Stomach (tissue), 4 donors: Measurements from ENCODE around the gene NCAPG2.

ENCODE experiments used
- POLR2AphosphoS5 ChIP-seq, 3 donors: sonication (generic); formaldehyde crosslinking; IDR thresholded peaks; one replicate each; pipeline ENCODE4 v1.6.1; 2016; ENCODE audit warnings: antibody characterized with exemption in 3 of 3
- TF ChIP-seq, protein P1 (sequence below), 7 experiments: fragments of 450-650 bp in 4 of 7; fragments of 200-600 bp in 3 of 7; sonication (generic) in 3 of 7; IDR thresholded peaks; one replicate each; pipeline ENCODE4 v1.5.1; 2016 to 2019; ENCODE audit warnings: antibody characterized with exemption in 7 of 7, control low read depth in 2 of 7, mild to moderate bottlenecking in 1 of 7

- TF ChIP-seq, protein P1, sequence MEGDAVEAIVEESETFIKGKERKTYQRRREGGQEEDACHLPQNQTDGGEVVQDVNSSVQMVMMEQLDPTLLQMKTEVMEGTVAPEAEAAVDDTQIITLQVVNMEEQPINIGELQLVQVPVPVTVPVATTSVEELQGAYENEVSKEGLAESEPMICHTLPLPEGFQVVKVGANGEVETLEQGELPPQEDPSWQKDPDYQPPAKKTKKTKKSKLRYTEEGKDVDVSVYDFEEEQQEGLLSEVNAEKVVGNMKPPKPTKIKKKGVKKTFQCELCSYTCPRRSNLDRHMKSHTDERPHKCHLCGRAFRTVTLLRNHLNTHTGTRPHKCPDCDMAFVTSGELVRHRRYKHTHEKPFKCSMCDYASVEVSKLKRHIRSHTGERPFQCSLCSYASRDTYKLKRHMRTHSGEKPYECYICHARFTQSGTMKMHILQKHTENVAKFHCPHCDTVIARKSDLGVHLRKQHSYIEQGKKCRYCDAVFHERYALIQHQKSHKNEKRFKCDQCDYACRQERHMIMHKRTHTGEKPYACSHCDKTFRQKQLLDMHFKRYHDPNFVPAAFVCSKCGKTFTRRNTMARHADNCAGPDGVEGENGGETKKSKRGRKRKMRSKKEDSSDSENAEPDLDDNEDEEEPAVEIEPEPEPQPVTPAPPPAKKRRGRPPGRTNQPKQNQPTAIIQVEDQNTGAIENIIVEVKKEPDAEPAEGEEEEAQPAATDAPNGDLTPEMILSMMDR (IDR thresholded peaks at IDR 0.05): no peak
- TF ChIP-seq POLR2AphosphoS5 (IDR thresholded peaks at IDR 0.05): no peak
Observed at GRCh38 chr7:158685693-158686092, 18.9 kb downstream of the NCAPG2 start.
